Activated CD8-positive, alpha-beta memory T cell treated with anti-CD3 and anti-CD28 coated beads, Interleukin-2, amount 10 ng/mL, durations not matched to agents 7 days and 5 days (primary cell): ENCODE measurements around the gene CENPB. TPM values are rescaled to one million over a fixed set of nuclear protein-coding genes. Genes with fewer than 3 reads are reported as not detected.
"Not testable (repeated sequence)": the region's sequence is repeated elsewhere in the genome, so short reads cannot be mapped to it uniquely, and the experiment has no call there.

Experiments used
- ATAC-seq: fragments of 150-1000 bp; cut with Tn5 transposase; one replicate; pipeline ENCODE4 v1.10.0; 2021; ENCODE audit warnings: moderate library complexity
- CTCF ChIA-PET: fragments of 350-600 bp; sonication (Branson Sonifier 250); formaldehyde crosslinking; loops from one replicate; lab custom pipeline; 2021; ENCODE audit warnings: antibody characterized with exemption; lab: Charles Lee
- DNase-seq: peaks from one replicate; pipeline ENCODE4 v3.0.0-alpha.2; 2020
- H3K27ac Mint-ChIP-seq: one replicate; pipeline ENCODE4 v1.8.0; 2021; ENCODE audit warnings: mild to moderate bottlenecking, mixed read lengths
- H3K27me3 Mint-ChIP-seq: one replicate; pipeline ENCODE4 v1.8.0; 2021; ENCODE audit warnings: mixed read lengths
- H3K36me3 Mint-ChIP-seq: one replicate; pipeline ENCODE4 v1.8.0; 2021; ENCODE audit warnings: mild to moderate bottlenecking, mixed read lengths
- H3K4me1 Mint-ChIP-seq: one replicate; pipeline ENCODE4 v1.8.0; 2021; ENCODE audit warnings: mixed read lengths
- H3K4me3 Mint-ChIP-seq: one replicate; pipeline ENCODE4 v1.8.0; 2021; ENCODE audit warnings: mild to moderate bottlenecking, moderate library complexity, mixed read lengths
- H3K9me3 Mint-ChIP-seq: one replicate; pipeline ENCODE4 v1.8.0; 2022; ENCODE audit warnings: low read depth, mixed read lengths
- total RNA-seq, 2 experiments: library from RNA; stranded (reverse); gene quantifications; one replicate each; pipeline ENCODE4 v1.2.3, GENCODE V29; 2021

The CENPB gene
- total RNA-seq, 2 experiments from 2014 or later: 76.5 to 76.8 TPM

DNA sequence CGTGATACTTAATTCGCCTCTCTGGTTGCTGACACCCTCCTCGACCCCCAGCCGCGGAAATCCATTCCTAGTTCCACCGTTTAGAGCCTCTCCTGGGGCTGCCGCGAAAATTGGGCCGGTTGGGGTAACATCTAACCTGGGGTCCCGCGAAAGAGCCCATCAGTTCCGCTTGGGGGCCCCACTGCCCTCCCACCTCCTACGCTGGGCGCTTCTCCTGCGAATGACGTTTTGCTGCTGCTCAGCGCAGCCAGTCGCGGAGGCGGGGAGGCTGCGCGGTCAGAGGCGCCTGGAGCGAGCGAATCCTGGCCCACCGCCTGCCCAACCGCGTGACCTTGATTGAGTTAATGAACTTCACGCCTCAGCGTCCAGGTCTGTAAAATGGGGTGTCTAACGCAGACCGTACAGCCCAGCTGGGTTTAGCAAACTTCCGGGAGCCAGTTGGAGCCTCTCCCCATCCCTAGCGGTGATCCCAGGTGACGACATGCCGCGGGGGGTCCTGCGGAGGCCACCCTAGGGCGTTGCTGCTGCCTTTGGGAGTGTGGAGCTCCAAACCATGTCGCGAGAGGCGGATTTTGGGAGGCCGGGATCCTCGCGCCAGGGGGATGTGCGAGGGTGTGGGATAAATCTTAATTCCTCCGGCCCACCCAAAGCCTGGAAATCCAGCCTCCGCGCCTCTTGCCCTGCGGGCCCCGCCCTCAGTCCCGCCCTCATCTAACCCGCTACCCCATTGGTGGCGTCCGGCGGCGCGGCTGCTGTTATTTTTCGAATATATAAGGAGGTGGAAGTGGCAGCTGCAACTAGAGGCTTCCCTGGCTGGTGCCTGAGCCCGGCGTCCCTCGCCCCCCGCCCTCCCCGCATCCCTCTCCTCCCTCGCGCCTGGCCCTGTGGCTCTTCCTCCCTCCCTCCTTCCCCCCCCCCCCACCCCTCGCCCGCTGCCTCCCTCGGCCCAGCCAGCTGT lies 9.2 kb upstream of the CENPB start, which contains the start of gene CDC25B:
TSS of gene CDC25B (plus strand) at position 800 of the 958 bp plus-strand sequence. CDS start 222 bp downstream, outside the sequence.
- Mint-ChIP-seq H3K36me3 (peaks cover 40% of the 10 kb centered on the region), H3K4me1 (peaks cover 35% of the 10 kb centered on the region), H3K4me3 (peak within 1 kb of the TSS; percentile 94), H3K27ac (peak within 1 kb of the TSS; percentile 95), H3K27me3 (no peaks in the 10 kb centered on the region), H3K9me3 (no peaks in the 10 kb centered on the region)
- ATAC-seq (peak; percentile 79), DNase-seq (peak; percentile 97)
- CTCF ChIA-PET: interaction anchor here (1.0 to 2.3 kb wide), 10 partner anchors 8 to 79 kb away, joined by 3 to 51 read pairs (median 4); partner anchors contain the start of genes AP5S1 and CENPB

DNA sequence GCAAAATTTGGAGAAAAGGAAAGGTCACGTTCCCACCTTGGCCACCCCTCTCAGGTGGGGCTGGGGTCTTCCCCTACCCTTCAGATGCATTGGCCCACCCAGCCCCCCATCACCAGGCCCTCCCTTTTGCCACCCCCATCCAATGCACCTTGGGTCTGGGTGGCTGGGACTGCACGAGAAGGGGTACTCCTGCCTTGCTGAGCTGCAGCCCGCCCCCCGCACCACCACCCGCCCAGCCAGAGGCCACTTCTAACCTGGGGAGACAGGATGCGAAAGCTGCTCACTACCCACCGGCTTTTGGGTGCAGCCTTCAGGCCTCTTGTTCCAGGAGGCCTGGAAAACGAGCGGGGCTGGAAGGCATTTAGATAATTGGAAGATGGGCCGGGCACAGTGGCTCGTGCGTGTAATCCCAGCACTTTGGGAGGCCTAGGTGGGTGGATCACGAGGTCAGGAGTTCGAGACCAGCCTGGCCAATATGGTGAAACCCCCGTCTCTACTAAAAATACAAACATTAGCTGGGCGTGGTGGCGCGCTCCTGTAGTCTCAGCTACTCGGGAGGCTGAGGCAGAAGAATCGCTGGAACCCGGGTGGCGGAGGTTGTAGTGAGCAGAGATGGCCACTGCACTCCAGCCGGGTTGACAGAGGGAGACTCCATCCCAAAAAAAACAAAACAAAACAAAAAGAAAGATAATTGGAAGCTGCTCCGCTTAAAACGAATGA lies 8.3 kb upstream of the CENPB start:
- peak overlapping the region; percentile 94 for H3K4me3 Mint-ChIP-seq
- peaks cover 31% of the 10 kb centered on the region for H3K36me3 Mint-ChIP-seq
- H3K4me1 Mint-ChIP-seq: peaks cover 30% of the 10 kb centered on the region
- H3K27me3 Mint-ChIP-seq: no peaks in the 10 kb centered on the region
- H3K27ac Mint-ChIP-seq: peak overlapping the region; percentile 95
- H3K9me3 Mint-ChIP-seq: no peaks in the 10 kb centered on the region
- CTCF ChIA-PET: interaction anchor here (1.0 to 2.3 kb wide), 9 partner anchors 7 to 61 kb away, joined by 3 to 51 read pairs (median 5); partner anchors contain the start of genes AP5S1 and CENPB
- no peak for DNase-seq
- ATAC-seq: no peak

DNA sequence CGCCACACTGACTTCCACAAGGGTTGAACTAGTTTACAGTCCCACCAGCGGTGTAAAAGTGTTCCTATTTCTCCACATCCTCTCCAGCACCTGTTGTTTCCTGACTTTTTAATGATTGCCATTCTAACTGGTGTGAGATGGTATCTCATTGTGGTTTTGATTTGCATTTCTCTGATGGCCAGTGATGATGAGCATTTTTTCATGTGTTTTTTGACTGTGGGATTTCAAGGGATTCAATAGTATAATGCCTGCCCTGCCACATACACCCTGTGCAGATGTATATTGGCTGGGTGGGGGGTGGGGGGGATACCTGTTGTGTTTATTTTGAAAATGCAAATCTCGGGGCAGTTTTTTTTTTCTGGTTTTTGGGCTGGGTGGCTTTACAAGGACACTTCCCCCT lies 7.6 kb upstream of the CENPB start:
- not testable (repeated sequence) for H3K27ac Mint-ChIP-seq, ATAC-seq, DNase-seq, H3K4me3 Mint-ChIP-seq, H3K27me3 Mint-ChIP-seq, H3K9me3 Mint-ChIP-seq
- Mint-ChIP-seq H3K4me1 (peaks cover 23% of the 10 kb centered on the region), H3K36me3 (peaks cover 25% of the 10 kb centered on the region)
- CTCF ChIA-PET: interaction anchor here (1.4 to 2.3 kb wide), 4 partner anchors 16 to 58 kb away, joined by 4 to 51 read pairs (median 10); partner anchors contain the start of gene AP5S1

- not testable (repeated sequence) for H3K9me3 Mint-ChIP-seq, H3K36me3 Mint-ChIP-seq, H3K27ac Mint-ChIP-seq, ATAC-seq, H3K27me3 Mint-ChIP-seq, H3K4me3 Mint-ChIP-seq, DNase-seq
- CTCF ChIA-PET: interaction anchor here (2.5 to 7.7 kb wide), 2 partner anchors 22 to 66 kb away, joined by 5 to 65 read pairs; partner anchors contain the start of gene ADISSP
- H3K4me1 Mint-ChIP-seq: peaks cover 30% of the 10 kb centered on the region
These were observed 2.7 kb upstream of the CENPB start for GRCh38 chr20:3789201-3789600.

GRCh38 chr20:3788685-3789155 lies 2.2 kb upstream of the CENPB start:
- Mint-ChIP-seq H3K4me3 (peak overlapping the region; percentile 36), H3K36me3 (peaks cover 3% of the 10 kb centered on the region), H3K27ac (no peak overlapping the region), H3K4me1 (peaks cover 29% of the 10 kb centered on the region), H3K9me3 (no peaks in the 10 kb centered on the region), H3K27me3 (no peaks in the 10 kb centered on the region)
- CTCF ChIA-PET: interaction anchor here (1.7 to 7.7 kb wide), 3 partner anchors 7 to 66 kb away, joined by 5 to 65 read pairs (median 7); partner anchors contain the start of genes ADISSP and CDC25B
- ATAC-seq (no peak), DNase-seq (no peak)

DNA sequence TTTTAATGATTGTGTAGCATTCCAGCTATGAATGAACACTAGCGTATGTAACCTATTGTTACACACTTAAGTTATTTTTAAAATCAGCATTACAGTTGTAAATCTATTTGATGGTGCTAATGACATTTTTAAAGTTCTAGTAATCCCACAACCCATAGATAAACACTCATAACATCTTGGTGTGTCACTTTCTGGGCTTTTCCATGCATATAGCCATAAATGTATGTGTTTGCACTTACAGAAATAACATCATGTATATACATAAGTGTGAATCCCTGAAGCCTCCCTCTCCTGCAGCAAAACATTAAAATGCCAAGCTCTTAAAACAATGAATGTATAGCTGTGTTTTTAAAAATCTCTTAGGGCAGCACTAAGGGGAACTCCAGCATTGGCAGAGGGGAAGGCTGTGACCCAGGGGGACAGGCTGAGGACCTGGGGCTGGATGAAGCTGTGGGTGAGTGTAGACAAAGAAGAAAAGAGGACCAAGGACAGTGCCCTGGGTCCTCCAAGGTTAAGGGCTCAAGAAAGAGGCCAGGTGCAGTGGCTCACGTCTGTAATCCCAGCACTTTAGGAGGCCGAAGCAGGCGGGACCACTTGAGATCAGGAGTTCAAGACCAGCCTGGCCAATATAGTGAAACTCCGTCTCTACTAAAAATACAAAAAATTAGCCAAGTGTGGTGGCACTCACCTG lies 929 bp upstream of the CENPB start:
- no peak for ATAC-seq
- peaks cover 34% of the 10 kb centered on the region for H3K4me1 Mint-ChIP-seq
- H3K36me3 Mint-ChIP-seq: peaks cover 3% of the 10 kb centered on the region
- no peak overlapping the region for H3K27ac Mint-ChIP-seq
- H3K9me3 Mint-ChIP-seq: no peaks in the 10 kb centered on the region
- CTCF ChIA-PET: interaction anchor here (0.6 to 7.7 kb wide), 14 partner anchors 8 to 202 kb away, joined by 3 to 65 read pairs (median 4); partner anchors contain the start of genes ADISSP, CDC25B and MAVS
- H3K27me3 Mint-ChIP-seq: no peaks in the 10 kb centered on the region
- no peak for DNase-seq
- H3K4me3 Mint-ChIP-seq: peak overlapping the region; percentile 70

DNA sequence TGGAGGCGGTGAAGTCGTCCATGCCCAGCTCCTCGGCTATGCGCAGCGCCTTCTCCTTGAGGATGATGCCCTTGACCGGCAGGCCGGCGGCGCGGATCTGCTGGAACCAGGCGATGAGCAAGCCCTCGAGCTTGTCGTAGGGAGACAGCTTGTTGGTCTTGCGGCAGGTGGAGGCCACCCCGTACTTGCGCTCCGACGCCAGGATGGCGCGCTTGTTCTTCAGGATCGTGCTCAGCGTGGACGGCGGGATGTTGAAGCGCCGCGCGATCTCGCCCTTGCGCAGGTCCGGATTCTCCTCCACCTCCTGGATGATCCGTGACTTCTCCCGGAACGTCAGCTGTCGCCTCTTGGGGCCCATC lies 435 bp downstream of the CENPB start:
- Mint-ChIP-seq H3K9me3 (no peaks in the 10 kb centered on the region), H3K4me1 (peaks cover 40% of the 10 kb centered on the region), H3K27ac (peak overlapping the region; percentile 81), H3K36me3 (peaks cover 3% of the 10 kb centered on the region), H3K4me3 (peak overlapping the region; percentile 83), H3K27me3 (no peaks in the 10 kb centered on the region)
- peak; percentile 65 for DNase-seq
- ATAC-seq: peak; percentile 22
- CTCF ChIA-PET: interaction anchor here (0.6 to 7.7 kb wide), 23 partner anchors 8 to 285 kb away, joined by 3 to 65 read pairs (median 4); partner anchors contain the start of genes ADISSP and CDC25B

- Mint-ChIP-seq H3K4me3 (peak overlapping the region; percentile 83), H3K9me3 (no peaks in the 10 kb centered on the region), H3K4me1 (peaks cover 46% of the 10 kb centered on the region), H3K27ac (no peak overlapping the region), H3K27me3 (peaks cover 3% of the 10 kb centered on the region), H3K36me3 (peaks cover 3% of the 10 kb centered on the region)
- DNase-seq (no peak), ATAC-seq (no peak)
- CTCF ChIA-PET: interaction anchor here (1.0 to 7.7 kb wide), 16 partner anchors 7 to 286 kb away, joined by 3 to 65 read pairs (median 4); partner anchors contain the start of genes ADISSP and CDC25B
These were observed 1.1 kb downstream of the CENPB start for GRCh38 chr20:3785240-3786125.

GRCh38 chr20:3784863-3785239 lies 1.7 kb downstream of the CENPB start:
- DNase-seq (no peak), ATAC-seq (no peak)
- peaks cover 3% of the 10 kb centered on the region for H3K36me3 Mint-ChIP-seq
- H3K4me3 Mint-ChIP-seq: peak overlapping the region; percentile 17
- H3K4me1 Mint-ChIP-seq: peaks cover 48% of the 10 kb centered on the region
- H3K27me3 Mint-ChIP-seq: peaks cover 5% of the 10 kb centered on the region
- H3K9me3 Mint-ChIP-seq: no peaks in the 10 kb centered on the region
- H3K27ac Mint-ChIP-seq: no peak overlapping the region
- CTCF ChIA-PET: interaction anchor here (1.2 to 7.7 kb wide), 3 partner anchors 16 to 209 kb away, joined by 4 to 65 read pairs (median 22); partner anchors contain the start of gene ADISSP

DNA sequence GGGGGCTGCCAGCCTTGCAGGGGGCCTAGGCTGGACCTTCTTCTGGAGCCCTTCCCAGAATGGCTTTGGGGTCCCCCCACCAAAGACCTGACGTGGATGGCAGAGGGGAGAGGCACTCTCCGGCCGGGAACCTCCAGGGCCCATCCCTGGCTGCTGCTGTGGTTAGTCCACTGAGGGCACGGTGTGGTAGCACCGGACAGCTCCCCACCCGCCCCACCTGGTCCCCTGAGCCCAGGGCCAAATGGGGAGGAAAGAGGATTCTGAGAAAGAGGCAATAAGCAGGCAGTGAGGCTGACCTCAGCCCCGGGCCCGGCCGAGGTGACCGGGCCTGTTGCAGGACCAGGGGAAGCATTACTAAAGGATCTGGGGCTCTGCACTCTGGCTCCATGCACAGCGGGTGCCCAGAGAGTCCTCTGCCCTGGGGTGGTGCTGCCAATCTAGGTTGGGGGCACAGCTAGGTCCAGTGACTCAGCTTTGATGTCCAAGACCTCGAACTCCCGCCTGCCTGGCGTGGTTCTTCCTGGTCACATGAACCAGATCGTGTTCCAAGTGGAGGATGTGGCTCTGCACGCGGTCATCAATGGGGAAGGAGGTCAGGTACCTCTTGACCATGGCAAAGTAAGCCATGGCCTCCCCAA lies 2.2 kb downstream of the CENPB start:
- no peak overlapping the region for H3K27ac Mint-ChIP-seq
- peaks cover 10% of the 10 kb centered on the region for H3K27me3 Mint-ChIP-seq
- peaks cover 48% of the 10 kb centered on the region for H3K4me1 Mint-ChIP-seq
- H3K9me3 Mint-ChIP-seq: no peaks in the 10 kb centered on the region
- peaks cover 3% of the 10 kb centered on the region for H3K36me3 Mint-ChIP-seq
- no peak overlapping the region for H3K4me3 Mint-ChIP-seq
- DNase-seq (no peak), ATAC-seq (no peak)
- CTCF ChIA-PET: interaction anchor here (7.7 kb wide), 1 partner anchor 71 kb away, joined by 65 read pairs; no protein-coding TSS in a partner anchor
